Muscle of arm (tissue), 14 donors: Measurements from ENCODE around the gene DMWD. TPM values are rescaled to one million over a fixed set of nuclear protein-coding genes. Genes with fewer than 3 reads are reported as not detected.

Experiments
- DNase-seq: peaks from one replicate; pipeline ENCODE4 v3.0.0-alpha.2; 2013
- long read RNA-seq, 11 donors: transcript quantifications; one replicate each; lab custom pipeline, GENCODE V29; 2026
- polyA plus RNA-seq, 12 donors: library from polyadenylated mRNA; unstranded; fragments of 120-200 nt; gene quantifications; one replicate each; pipeline ENCODE4 v1.2.1, GENCODE V29; 2013; ENCODE audit not compliant: insufficient read length in 12 of 12

Gene DMWD, protein sequence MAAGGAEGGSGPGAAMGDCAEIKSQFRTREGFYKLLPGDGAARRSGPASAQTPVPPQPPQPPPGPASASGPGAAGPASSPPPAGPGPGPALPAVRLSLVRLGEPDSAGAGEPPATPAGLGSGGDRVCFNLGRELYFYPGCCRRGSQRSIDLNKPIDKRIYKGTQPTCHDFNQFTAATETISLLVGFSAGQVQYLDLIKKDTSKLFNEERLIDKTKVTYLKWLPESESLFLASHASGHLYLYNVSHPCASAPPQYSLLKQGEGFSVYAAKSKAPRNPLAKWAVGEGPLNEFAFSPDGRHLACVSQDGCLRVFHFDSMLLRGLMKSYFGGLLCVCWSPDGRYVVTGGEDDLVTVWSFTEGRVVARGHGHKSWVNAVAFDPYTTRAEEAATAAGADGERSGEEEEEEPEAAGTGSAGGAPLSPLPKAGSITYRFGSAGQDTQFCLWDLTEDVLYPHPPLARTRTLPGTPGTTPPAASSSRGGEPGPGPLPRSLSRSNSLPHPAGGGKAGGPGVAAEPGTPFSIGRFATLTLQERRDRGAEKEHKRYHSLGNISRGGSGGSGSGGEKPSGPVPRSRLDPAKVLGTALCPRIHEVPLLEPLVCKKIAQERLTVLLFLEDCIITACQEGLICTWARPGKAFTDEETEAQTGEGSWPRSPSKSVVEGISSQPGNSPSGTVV
- 100 to 1,000 TPM in 1 of 12 donors, 10 to 100 TPM in 11; 28.6 to 389 (median 43.8) TPM for polyA plus RNA-seq
- long read RNA-seq, donor 1, transcript DMWD-202 (4 exons, 3,292 nt), result minor isoform, 5 of 32 reads
- long read RNA-seq, donor 1, transcript DMWD-207 (1 exons, 782 nt), result minor isoform, 5 of 32 reads
- long read RNA-seq, donor 1, transcript DMWD-201 (5 exons, 3,305 nt), result minor isoform, 6 of 32 reads
- long read RNA-seq, donor 1, transcript DMWD-205 (2 exons, 643 nt), result major isoform, 7 of 32 reads
- long read RNA-seq, donor 1, partial matches to known transcripts, result 8 of 32 reads
- long read RNA-seq, donor 1, other reads (novel, unspliced or antisense), result 0 of 32 reads
- long read RNA-seq, donor 2, transcript DMWD-202 (4 exons, 3,292 nt), result minor isoform, 5 of 16 reads
- long read RNA-seq, donor 2, transcript DMWD-201 (5 exons, 3,305 nt), result major isoform, 6 of 16 reads
- long read RNA-seq, donor 2, partial matches to known transcripts, result 5 of 16 reads
- long read RNA-seq, donor 2, other reads (novel, unspliced or antisense), result 0 of 16 reads
- long read RNA-seq, donor 3, transcript DMWD-201 (5 exons, 3,305 nt), result major isoform, 6 of 14 reads
- long read RNA-seq, donor 3, partial matches to known transcripts, result 0 of 14 reads
- long read RNA-seq, donor 3, other reads (novel, unspliced or antisense), result 0 of 14 reads
- long read RNA-seq, donor 4, transcript DMWD-201 (5 exons, 3,305 nt), result major isoform, 6 of 17 reads
- long read RNA-seq, donor 4, transcript DMWD-202 (4 exons, 3,292 nt), result major isoform, 6 of 17 reads
- long read RNA-seq, donor 4, partial matches to known transcripts, result 0 of 17 reads
- long read RNA-seq, donor 4, other reads (novel, unspliced or antisense), result 0 of 17 reads
- long read RNA-seq, donor 5, transcript DMWD-202 (4 exons, 3,292 nt), result minor isoform, 10 of 71 reads
- long read RNA-seq, donor 5, transcript DMWD-201 (5 exons, 3,305 nt), result major isoform, 17 of 71 reads
- long read RNA-seq, donor 5, partial matches to known transcripts, result 32 of 71 reads
- long read RNA-seq, donor 5, other reads (novel, unspliced or antisense), result 0 of 71 reads
- long read RNA-seq, donor 6, transcript DMWD-202 (4 exons, 3,292 nt), result major isoform, 5 of 22 reads
- long read RNA-seq, donor 6, transcript DMWD-201 (5 exons, 3,305 nt), result major isoform, 5 of 22 reads
- long read RNA-seq, donor 6, partial matches to known transcripts, result 5 of 22 reads
- long read RNA-seq, donor 6, other reads (novel, unspliced or antisense), result 0 of 22 reads
- long read RNA-seq, donor 7, transcript DMWD-201 (5 exons, 3,305 nt), result major isoform, 8 of 17 reads
- long read RNA-seq, donor 7, partial matches to known transcripts, result 0 of 17 reads
- long read RNA-seq, donor 7, other reads (novel, unspliced or antisense), result 0 of 17 reads
- long read RNA-seq, donor 8, transcript DMWD-207 (1 exons, 782 nt), result minor isoform, 6 of 36 reads
- long read RNA-seq, donor 8, transcript DMWD-201 (5 exons, 3,305 nt), result major isoform, 15 of 36 reads
- long read RNA-seq, donor 8, transcript DMWD-205 (2 exons, 643 nt), result minor isoform, 6 of 36 reads
- long read RNA-seq, donor 8, partial matches to known transcripts, result 5 of 36 reads
- long read RNA-seq, donor 8, other reads (novel, unspliced or antisense), result 0 of 36 reads
- long read RNA-seq, donor 9, partial matches to known transcripts, result 0 of 5 reads
- long read RNA-seq, donor 9, other reads (novel, unspliced or antisense), result 0 of 5 reads
- long read RNA-seq, donor 10, transcript DMWD-201 (5 exons, 3,305 nt), result major isoform, 8 of 25 reads
- long read RNA-seq, donor 10, partial matches to known transcripts, result 7 of 25 reads
- long read RNA-seq, donor 10, other reads (novel, unspliced or antisense), result 0 of 25 reads
- long read RNA-seq, donor 11, partial matches to known transcripts, result 12 of 26 reads
- long read RNA-seq, donor 11, other reads (novel, unspliced or antisense), result 0 of 26 reads

DNA sequence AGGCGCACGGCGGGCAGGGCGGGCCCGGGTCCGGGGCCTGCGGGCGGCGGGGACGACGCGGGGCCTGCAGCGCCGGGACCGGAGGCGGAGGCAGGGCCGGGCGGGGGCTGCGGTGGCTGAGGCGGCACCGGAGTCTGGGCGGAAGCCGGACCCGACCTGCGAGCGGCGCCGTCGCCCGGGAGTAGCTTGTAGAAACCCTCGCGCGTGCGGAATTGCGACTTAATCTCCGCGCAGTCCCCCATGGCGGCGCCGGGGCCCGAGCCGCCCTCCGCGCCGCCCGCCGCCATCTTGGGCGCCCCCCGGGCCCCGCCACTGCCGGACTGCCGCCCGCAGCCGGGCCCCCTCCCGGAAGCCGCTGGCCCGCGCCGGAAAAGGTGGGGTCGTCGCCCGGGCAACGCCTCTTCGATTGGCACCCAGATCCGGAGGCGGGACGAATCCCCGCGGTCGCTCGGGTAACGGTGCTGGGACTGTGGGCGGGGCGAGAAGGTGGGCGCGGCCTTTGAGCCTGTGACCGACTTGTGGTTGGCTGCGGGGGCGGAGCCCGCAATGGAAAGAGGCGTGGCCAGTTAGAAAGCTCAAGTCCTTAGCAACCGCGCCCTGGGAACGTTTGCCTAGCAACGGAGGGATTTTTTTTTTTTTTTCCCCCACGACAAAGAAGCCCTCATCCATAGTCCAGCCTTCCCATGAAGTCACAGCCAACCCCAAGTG, at the start of gene DMWD:
Gene DMWD (minus strand): TSS at position 376 of the 708 bp plus-strand sequence. CDS start 89 bp downstream, at position 287.
- DNase-seq, result peak; percentile 99

- DNase-seq, result no peak
These were observed 49.6 kb upstream of the DMWD start for GRCh38 chr19:45842198-45842597.

DNA sequence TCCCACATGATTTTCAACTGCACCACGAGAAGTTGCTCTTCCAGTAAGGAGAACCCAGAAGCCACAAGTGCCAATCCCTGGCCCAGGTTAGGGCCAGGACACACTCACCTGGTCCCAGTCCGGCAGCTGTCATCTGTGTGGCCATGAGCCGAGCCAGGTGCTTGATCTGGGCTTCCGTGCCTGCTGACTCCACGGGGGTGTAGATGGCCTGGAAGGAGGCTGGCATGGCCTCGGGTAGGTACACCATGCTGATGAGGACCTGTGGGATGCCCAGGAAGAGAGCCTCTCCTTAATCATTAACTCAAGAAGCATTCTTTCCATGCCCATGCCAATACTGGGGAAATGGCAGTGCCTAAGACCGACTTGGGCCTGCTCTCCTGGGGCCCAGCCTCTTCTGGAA, 42.3 kb upstream of the DMWD start:
- no peak for DNase-seq

DNA sequence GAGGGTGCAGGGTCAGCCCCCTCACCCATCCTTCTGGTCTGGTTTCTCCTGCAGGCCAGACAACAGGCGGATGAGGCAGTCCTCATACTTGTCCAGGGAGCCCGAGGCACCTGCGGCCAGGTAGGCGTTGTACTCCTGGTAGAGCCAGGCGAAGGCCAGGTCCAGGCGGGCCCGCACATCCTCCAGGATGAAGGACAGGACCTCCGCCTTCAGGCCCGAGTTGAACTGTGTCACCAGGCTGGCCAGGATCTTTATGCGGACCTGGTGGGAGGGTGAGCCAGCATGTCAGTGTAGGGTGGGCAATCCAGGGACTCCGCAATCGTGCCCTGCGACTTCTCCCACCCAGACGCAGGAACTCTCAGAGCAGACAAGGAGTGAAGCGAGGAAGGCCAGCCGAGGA, 36.3 kb upstream of the DMWD start:
- DNase-seq, result no peak

- no peak for DNase-seq
These were observed 35.9 kb upstream of the DMWD start for GRCh38 chr19:45828523-45828922.

DNA sequence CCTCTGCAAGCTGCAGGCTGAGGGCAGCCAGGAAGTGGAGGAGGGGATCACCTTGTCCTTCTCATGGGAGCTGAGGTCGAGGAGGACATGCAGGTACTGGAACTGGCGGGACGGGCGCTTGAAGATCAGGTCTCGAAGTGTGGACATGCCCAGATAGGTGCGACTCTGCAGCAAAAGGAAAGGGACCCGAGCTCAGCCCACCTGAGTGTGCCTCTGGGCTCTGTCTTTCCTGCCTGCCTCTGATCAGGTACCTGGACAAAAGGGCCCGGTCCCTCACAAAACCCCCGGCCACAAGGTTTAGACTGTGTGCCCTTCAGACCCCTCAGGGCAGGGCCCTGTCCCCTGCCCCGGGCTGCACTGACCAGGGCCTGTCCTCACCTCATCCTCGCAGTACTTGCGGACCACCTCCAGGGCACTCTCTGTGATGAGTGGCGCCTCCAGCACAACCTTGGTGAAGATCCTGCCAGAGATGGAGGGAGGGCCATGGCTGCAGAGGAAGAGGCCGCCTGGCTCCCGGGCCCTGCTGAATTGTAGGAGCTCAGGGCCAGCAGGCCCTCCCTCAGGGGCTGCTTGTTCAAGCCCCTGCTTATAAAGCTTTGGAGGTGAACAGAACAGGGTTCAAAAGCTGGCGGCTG, 34.9 kb upstream of the DMWD start:
- no peak for DNase-seq

DNA sequence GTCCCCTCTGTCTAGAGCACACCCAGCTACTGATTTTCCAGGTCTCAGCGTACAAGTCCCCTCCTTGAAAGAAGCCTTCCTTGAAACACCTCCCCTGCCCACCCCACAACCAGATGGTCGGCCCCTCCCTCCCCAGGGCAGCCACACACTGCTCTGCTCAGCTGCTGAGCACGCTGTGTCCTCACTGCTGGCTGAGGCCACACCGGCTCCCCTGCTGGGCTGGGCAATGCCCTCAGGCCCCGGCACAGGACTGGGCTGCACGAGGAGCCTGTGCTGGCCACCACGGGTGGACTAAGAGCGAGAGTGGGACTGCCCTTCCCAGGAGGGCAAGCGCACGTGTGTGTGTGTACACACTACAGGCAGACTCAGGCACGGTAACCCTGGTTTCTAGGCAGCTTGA, 34.3 kb upstream of the DMWD start:
- no peak for DNase-seq

DNA sequence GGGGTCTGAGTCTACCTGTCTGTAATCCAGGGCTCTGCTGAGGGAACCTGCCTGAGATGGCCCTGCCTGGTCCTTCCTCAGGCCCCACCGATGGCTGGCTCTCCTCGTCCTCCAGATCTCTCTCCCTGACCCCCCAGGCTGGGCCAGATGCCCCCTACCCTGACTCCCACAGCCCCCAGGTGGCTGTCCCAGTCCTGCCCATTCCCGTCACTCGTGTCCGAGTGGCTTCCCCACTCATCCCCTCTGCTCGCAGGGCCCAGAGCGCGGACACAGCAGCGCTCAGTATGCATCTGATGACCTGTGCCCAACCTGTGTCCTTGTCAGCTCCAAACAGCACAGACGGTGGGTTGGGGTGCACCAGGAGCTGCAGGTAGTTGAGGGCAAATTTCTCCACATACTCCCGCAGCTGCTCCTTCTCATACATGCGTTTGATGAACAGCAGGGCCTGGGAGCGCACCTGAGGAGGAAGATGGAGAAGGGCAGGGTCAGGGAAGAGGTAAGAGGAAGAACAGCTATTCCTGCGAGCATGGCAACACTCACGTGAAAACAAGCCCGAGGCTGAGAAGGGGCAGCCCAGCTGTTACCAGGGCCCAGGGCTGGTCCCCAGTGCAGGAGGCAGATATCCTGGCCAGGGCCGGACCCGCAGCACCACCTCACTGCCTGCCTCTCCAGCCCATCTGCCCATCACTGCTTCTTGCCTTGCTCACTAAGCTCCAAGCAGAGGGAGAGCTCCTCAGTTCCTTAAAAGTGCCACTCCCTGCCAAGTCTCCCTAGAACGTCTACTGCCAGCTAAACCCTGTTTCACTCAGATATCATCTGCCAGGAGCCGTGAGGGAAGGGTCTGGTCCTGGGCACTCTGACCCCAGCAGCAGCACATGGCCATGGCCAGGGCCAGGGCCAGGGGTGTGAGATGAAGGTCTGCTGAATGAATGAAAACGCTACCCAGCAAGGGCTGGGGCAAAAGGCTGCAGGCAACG, 33.6 kb upstream of the DMWD start:
- no peak for DNase-seq

GRCh38 chr19:45825263-45825605, 32.6 kb upstream of the DMWD start:
- no peak for DNase-seq

- no peak for DNase-seq
These were observed 32.1 kb upstream of the DMWD start for GRCh38 chr19:45824531-45825262.

- DNase-seq, result no peak
These were observed 31.4 kb upstream of the DMWD start for GRCh38 chr19:45824041-45824471.

DNA sequence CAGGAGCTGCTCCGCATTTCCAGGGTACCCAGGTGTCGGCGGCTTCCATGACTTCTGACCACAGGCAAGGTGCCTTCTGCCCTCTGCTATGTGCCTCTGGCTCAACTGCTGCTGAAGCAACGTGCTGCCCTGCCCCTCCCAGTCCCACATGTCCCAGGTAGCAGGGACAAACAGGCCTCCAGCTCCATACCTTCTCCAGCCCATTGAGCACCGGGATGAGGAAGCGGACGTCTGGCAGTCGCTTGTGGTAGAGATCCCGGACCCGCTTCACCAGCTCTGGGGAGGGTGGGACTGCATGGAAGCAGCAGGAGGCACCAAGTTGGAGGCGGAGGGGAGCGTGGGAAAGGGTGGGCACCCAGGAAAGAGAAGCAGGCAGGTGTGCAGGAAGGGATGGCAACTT, 30.5 kb upstream of the DMWD start:
- no peak for DNase-seq

- DNase-seq, result no peak
These were observed 30.1 kb upstream of the DMWD start for GRCh38 chr19:45822716-45823115.

DNA sequence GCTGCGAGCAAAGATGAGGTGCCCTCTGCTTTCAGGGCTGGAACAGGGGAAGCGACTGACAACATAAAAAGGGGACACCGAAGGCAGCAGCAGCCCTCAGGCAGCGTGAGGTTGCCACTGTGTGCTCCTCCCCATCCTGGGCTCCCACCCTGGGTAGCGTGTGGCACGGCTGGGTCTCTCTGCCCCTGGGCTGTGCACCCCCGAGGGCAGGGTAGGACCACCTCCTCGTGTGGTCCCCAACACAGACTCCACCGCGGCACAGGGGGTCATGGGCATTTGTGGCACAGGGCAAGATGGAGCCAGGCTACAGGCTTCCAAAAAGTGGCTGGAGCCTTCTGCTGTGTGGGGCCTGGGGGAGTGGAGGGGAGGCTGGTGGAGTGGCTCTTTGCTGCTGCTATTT, 28.9 kb upstream of the DMWD start:
- no peak for DNase-seq

- DNase-seq, result no peak
These were observed 28.5 kb upstream of the DMWD start for GRCh38 chr19:45821103-45821521.
